HG03175 (cell line): ENCODE measurements around the gene CAP1.
"Not testable (repeated sequence)": the region's sequence is repeated elsewhere in the genome, so short reads cannot be mapped to it uniquely, and the experiment has no call there.

Experiments
- ATAC-seq: cut with Tn5 transposase; IDR thresholded peaks from one replicate; pipeline ENCODE4 v1.9.1; 2021; ENCODE audit warnings: mild to moderate bottlenecking, moderate library complexity; ENCODE audit not compliant: unreplicated experiment

Gene CAP1

GRCh38 chr1:40058097-40058452, 17.5 kb downstream of the CAP1 start:
- ATAC-seq: no peak

GRCh38 chr1:40058453-40059337, 18.2 kb downstream of the CAP1 start:
- ATAC-seq: no peak

- no peak for ATAC-seq
Measured at GRCh38 chr1:40059338-40059959, 18.9 kb downstream of the CAP1 start.

GRCh38 chr1:40059960-40060750, 19.6 kb downstream of the CAP1 start:
- ATAC-seq: no peak

- ATAC-seq: peak; percentile 68
Measured at GRCh38 chr1:40064797-40065499, 24.4 kb downstream of the CAP1 start.

GRCh38 chr1:40067023-40067422, 26.5 kb downstream of the CAP1 start:
- no peak for ATAC-seq

- no peak for ATAC-seq
Measured at GRCh38 chr1:40067851-40068250, 27.3 kb downstream of the CAP1 start.

- ATAC-seq: no peak
Measured at GRCh38 chr1:40072142-40072541, 31.6 kb downstream of the CAP1 start.

- ATAC-seq: no peak
Measured at GRCh38 chr1:40073062-40073461, 32.5 kb downstream of the CAP1 start.

- ATAC-seq: no peak
Measured at GRCh38 chr1:40075266-40075665, 34.7 kb downstream of the CAP1 start.

GRCh38 chr1:40076895-40077312, 36.4 kb downstream of the CAP1 start:
- no peak for ATAC-seq

- peak; percentile 47 for ATAC-seq
Measured at GRCh38 chr1:40078512-40079333, 38.2 kb downstream of the CAP1 start.

- ATAC-seq: no peak
Measured at GRCh38 chr1:40079774-40080400, 39.4 kb downstream of the CAP1 start.

GRCh38 chr1:40081871-40082270, 41.3 kb downstream of the CAP1 start:
- ATAC-seq: no peak

- not testable (repeated sequence) for ATAC-seq
Measured at GRCh38 chr1:40084750-40085149, 44.2 kb downstream of the CAP1 start.

GRCh38 chr1:40090652-40091355, 50.3 kb downstream of the CAP1 start:
- no peak for ATAC-seq

GRCh38 chr1:40092241-40092640, 51.7 kb downstream of the CAP1 start:
- no peak for ATAC-seq

- no peak for ATAC-seq
Measured at GRCh38 chr1:40092706-40093639, 52.4 kb downstream of the CAP1 start.
